ENCODE results near the gene FRMD4A. TPM values are rescaled to one million over a fixed set of nuclear protein-coding genes. Genes with fewer than 3 reads are reported as not detected.
A peak's percentile ranks its signal among the peaks of the same experiment; 100 is the strongest.

FRMD4A gene
- total RNA-seq, 1 donor from 2014 or later: 20.2 TPM

- peaks cover 26% of the 10 kb centered on the region for H3K4me1 ChIP-seq
- DNase-seq (ENCODE audit: low spot score): no peak
- H3K36me3 ChIP-seq: no peaks in the 10 kb centered on the region
- Mint-ChIP-seq H3K4me1 (peaks cover 18% of the 10 kb centered on the region), H3K9me3 (no peaks in the 10 kb centered on the region), H3K36me3 (peaks cover 33% of the 10 kb centered on the region), H3K27ac (no peak overlapping the region), H3K4me3 (no peak overlapping the region), H3K27me3 (ENCODE audit: insufficient read depth, low read depth) (no peaks in the 10 kb centered on the region)
- H3K9me3 ChIP-seq (ENCODE audit: low read depth): no peaks in the 10 kb centered on the region
- no peak overlapping the region for H2AFZ ChIP-seq (replicated peaks)
- no peak overlapping the region for H3K4me3 ChIP-seq
- no peaks in the 10 kb centered on the region for H4K20me1 ChIP-seq (ENCODE audit: low read depth)
- no peaks in the 10 kb centered on the region for H3K79me2 ChIP-seq (ENCODE audit: low read depth)
- no peak overlapping the region for H3K9ac ChIP-seq
- no peak overlapping the region for H3K4me2 ChIP-seq
- TF ChIP-seq CTCF (IDR thresholded peaks at IDR 0.05) (no peak), EZH2phosphoT487 (IDR thresholded peaks at IDR 0.05) (no peak), EZH2 (IDR thresholded peaks at IDR 0.05) (no peak)
- peaks cover 15% of the 10 kb centered on the region for H3F3A ChIP-seq (ENCODE audit: low read depth)
- no peaks in the 10 kb centered on the region for H3K27me3 ChIP-seq
- H3K27ac ChIP-seq: no peak overlapping the region
These were observed 644.8 kb downstream of the FRMD4A start for GRCh38 chr10:13685885-13686284.

- H3K27ac ChIP-seq: no peak overlapping the region
- H3K79me2 ChIP-seq (ENCODE audit: low read depth): no peaks in the 10 kb centered on the region
- H3K9me3 ChIP-seq (ENCODE audit: low read depth): no peaks in the 10 kb centered on the region
- Mint-ChIP-seq H3K4me3 (no peak overlapping the region), H3K9me3 (no peaks in the 10 kb centered on the region), H3K27me3 (ENCODE audit: insufficient read depth, low read depth) (no peaks in the 10 kb centered on the region), H3K4me1 (peaks cover 11% of the 10 kb centered on the region), H3K36me3 (peaks cover 29% of the 10 kb centered on the region), H3K27ac (peak overlapping the region; percentile 80)
- no peaks in the 10 kb centered on the region for H3K36me3 ChIP-seq
- H3K27me3 ChIP-seq: no peaks in the 10 kb centered on the region
- no peak overlapping the region for H3K9ac ChIP-seq
- H3F3A ChIP-seq (ENCODE audit: low read depth): peaks cover 6% of the 10 kb centered on the region
- H3K4me3 ChIP-seq: no peak overlapping the region
- no peak overlapping the region for H2AFZ ChIP-seq (replicated peaks)
- DNase-seq (ENCODE audit: low spot score): no peak
- no peak overlapping the region for H3K4me2 ChIP-seq
- H3K4me1 ChIP-seq: peaks cover 17% of the 10 kb centered on the region
- no peaks in the 10 kb centered on the region for H4K20me1 ChIP-seq (ENCODE audit: low read depth)
- TF ChIP-seq EZH2phosphoT487 (IDR thresholded peaks at IDR 0.05): no peak
- TF ChIP-seq EZH2 (IDR thresholded peaks at IDR 0.05): no peak
- no peak for TF ChIP-seq CTCF (IDR thresholded peaks at IDR 0.05)
These were observed 645.8 kb downstream of the FRMD4A start for GRCh38 chr10:13684806-13685482.

DNA sequence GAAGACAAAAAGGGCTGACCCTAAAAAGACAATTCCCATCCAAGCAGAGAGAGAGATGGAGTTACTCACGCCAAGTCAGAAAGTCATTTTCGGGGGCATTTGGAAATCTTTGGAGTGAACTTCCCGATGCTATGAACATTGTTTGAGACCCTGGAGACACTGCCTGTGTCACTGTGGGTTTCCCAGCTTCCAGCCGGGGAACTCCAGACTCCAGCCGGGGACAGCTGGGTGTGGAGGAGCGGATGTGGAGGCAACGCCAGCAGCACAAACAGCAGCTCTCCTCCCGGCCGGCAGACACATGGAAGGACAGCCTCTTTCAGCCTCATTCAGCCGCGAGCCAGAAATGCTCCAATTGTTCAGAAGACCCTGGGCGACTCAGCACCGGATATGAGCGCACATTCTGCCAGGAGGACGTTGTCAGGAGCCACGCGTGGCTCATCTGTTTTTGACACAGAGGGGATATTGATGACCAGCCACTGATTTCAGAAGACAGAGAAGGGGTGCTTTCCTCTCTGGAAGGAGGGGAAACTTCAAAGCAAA is 646.4 kb downstream of the FRMD4A start:
- Mint-ChIP-seq H3K4me1 (peaks cover 8% of the 10 kb centered on the region), H3K36me3 (peaks cover 28% of the 10 kb centered on the region), H3K27me3 (ENCODE audit: insufficient read depth, low read depth) (no peaks in the 10 kb centered on the region), H3K27ac (peak overlapping the region; percentile 90), H3K4me3 (no peak overlapping the region), H3K9me3 (no peaks in the 10 kb centered on the region)
- Histone ChIP-seq H3K4me3 (no peak overlapping the region), H3K27me3 (no peaks in the 10 kb centered on the region), H3K9ac (no peak overlapping the region), H3K4me2 (no peak overlapping the region), H3F3A (ENCODE audit: low read depth) (peaks cover 5% of the 10 kb centered on the region), H4K20me1 (ENCODE audit: low read depth) (no peaks in the 10 kb centered on the region), H3K27ac (no peak overlapping the region), H3K4me1 (peaks cover 17% of the 10 kb centered on the region), H2AFZ (replicated peaks) (no peak overlapping the region), H3K9me3 (ENCODE audit: low read depth) (no peaks in the 10 kb centered on the region), H3K36me3 (no peaks in the 10 kb centered on the region), H3K79me2 (ENCODE audit: low read depth) (no peaks in the 10 kb centered on the region)
- DNase-seq (ENCODE audit: low spot score): no peak
- TF ChIP-seq EZH2phosphoT487 (IDR thresholded peaks at IDR 0.05) (no peak), CTCF (IDR thresholded peaks at IDR 0.05) (no peak), EZH2 (IDR thresholded peaks at IDR 0.05) (no peak)

Data from neural progenitor cell (in vitro differentiated cells).